IPS DF 6.9 (cell line): ENCODE data around the gene ESM1.
"Not testable (repeated sequence)": the region's sequence is repeated elsewhere in the genome, so short reads cannot be mapped to it uniquely, and the experiment has no call there.

Source experiments
- DNase-seq: peaks from one replicate; pipeline ENCODE4 v3.0.0-alpha.2; 2013; ENCODE audit warnings: low read depth, low spot score
- H3K27ac ChIP-seq: one replicate; pipeline ENCODE4 v1.5.1; 2013; ENCODE audit warnings: low read length, control low read depth
- H3K27me3 ChIP-seq: 2 replicates; pipeline ENCODE4 v1.6.1; 2013; ENCODE audit warnings: mild to moderate bottlenecking, low read length; ENCODE audit not compliant: control insufficient read depth, insufficient read depth
- H3K36me3 ChIP-seq: 2 replicates; pipeline ENCODE4 v1.6.1; 2013; ENCODE audit warnings: low read length; ENCODE audit not compliant: control insufficient read depth, insufficient read depth
- H3K4me1 ChIP-seq: 2 replicates; pipeline ENCODE4 v1.6.1; 2013; ENCODE audit warnings: low read length; ENCODE audit not compliant: control insufficient read depth, insufficient read depth
- H3K4me3 ChIP-seq: 2 replicates; pipeline ENCODE4 v1.5.1; 2013; ENCODE audit warnings: mild to moderate bottlenecking, low read length
- H3K9me3 ChIP-seq: 2 replicates; pipeline ENCODE4 v1.6.1; 2013; ENCODE audit warnings: low read length, inconsistent platforms; ENCODE audit not compliant: control insufficient read depth, insufficient read depth
- WGBS: extraction: QIAGEN DNeasy Blood & Tissue Kit; methylation state at CpG from one replicate; pipeline ENCODE4 v1.1.7; 2013; ENCODE audit warnings: mixed read lengths, missing lambda C conversion rate; ENCODE audit not compliant: insufficient read length, insufficient coverage; 5-methylcytosine and 5-hydroxymethylcytosine counted together

Gene ESM1, protein sequence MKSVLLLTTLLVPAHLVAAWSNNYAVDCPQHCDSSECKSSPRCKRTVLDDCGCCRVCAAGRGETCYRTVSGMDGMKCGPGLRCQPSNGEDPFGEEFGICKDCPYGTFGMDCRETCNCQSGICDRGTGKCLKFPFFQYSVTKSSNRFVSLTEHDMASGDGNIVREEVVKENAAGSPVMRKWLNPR

DNA sequence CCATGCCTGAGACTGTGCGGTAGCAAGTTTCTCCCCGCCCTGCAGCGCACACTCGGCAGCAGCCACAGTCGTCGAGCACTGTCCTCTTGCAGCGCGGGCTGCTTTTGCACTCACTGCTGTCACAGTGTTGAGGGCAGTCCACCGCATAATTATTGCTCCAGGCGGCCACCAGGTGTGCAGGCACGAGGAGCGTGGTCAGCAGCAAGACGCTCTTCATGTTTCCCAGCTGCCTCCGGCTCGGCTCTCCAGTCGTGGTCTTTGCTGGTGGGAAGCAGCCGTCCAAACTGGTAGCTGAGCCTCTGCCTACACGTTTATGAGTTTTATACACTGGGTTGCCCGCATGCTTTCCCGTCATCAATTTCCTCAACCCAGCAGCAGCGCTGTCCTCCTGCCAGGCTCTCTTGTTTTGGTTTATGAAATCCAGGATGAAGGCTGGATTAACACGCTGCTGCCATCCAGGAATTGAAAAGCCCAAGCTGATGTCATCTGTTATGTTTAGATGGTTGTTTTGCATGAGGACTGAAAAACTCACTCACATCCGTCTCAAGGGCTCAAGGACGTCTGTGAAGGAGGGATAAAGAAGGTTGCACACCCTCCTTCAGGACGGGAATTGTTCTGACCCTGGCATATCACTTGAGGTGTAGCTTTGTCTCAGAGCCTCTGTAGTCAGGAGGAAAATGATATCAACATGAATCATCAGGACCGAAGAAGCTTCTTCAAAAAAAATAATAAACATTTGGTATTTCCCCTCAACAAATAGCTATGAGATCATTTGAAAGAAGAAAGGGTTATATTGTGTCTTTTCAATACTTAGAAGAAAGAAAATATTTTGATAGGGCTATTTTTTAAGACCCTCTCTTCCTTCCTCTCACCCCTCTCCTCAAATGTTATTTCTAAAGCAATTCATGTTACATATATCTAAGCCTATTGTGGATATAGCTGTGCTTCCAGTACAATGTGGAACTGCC lies at the start of gene ESM1:
Gene ESM1 (minus strand): TSS at position 293 of the 968 bp plus-strand sequence. CDS start 76 bp downstream, at position 217.
- Histone ChIP-seq H3K9me3 (no peaks in the 10 kb centered on the region), H3K4me3 (no peak within 1 kb of the TSS), H3K27ac (no peak within 1 kb of the TSS), H3K36me3 (no peaks in the 10 kb centered on the region), H3K27me3 (no peaks in the 10 kb centered on the region), H3K4me1 (0 out of 2 replicates have a peak, but pooled peaks cover 4% of the 10 kb centered on the region)
- DNase-seq = no peak
- no CpG with 5 or more reads among the region's 26 CpGs for WGBS

DNA sequence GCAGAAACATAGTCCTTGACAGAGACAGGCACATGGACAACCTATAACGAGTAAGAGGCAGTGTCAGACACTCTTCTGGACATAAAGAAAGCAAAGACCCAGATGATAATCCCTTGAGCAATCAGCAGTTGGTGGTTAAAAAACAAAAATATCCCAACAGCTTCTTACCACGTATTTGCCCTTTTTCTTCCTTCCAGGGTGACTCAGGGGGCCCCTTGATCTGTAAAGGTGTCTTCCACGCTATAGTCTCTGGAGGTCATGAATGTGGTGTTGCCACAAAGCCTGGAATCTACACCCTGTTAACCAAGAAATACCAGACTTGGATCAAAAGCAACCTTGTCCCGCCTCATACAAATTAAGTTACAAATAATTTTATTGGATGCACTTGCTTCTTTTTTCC lies 48.2 kb upstream of the ESM1 start:
- peaks cover 3% of the 10 kb centered on the region; the same call in 1 of the 2 replicates for H3K4me1 ChIP-seq
- no CpG with 5 or more reads among the region's 4 CpGs for WGBS
- no peak overlapping the region for H3K4me3 ChIP-seq
- H3K9me3 ChIP-seq = no peaks in the 10 kb centered on the region
- H3K27me3 ChIP-seq = no peaks in the 10 kb centered on the region
- H3K27ac ChIP-seq = no peak overlapping the region
- no peak for DNase-seq
- no peaks in the 10 kb centered on the region for H3K36me3 ChIP-seq

DNA sequence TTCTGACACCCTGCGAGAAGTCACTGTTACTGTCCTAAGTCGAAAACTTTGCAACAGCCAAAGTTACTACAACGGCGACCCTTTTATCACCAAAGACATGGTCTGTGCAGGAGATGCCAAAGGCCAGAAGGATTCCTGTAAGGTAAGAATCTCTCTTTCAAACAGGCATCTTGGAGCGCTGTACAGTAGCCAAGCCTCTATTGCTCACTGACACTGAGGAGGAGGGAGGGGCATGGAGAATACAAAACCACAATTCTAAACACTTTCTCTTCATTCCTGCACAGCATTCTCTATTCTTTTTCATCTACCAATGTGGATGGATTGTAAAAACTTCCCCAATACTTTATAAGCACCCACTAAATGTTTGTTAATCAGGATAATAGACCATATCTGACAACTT lies 46.1 kb upstream of the ESM1 start:
- no peaks in the 10 kb centered on the region for H3K36me3 ChIP-seq
- no peak overlapping the region for H3K27ac ChIP-seq
- H3K9me3 ChIP-seq = no peaks in the 10 kb centered on the region
- H3K27me3 ChIP-seq = no peaks in the 10 kb centered on the region
- H3K4me3 ChIP-seq = no peak overlapping the region
- DNase-seq = no peak
- no peaks in the 10 kb centered on the region for H3K4me1 ChIP-seq
- WGBS = no CpG with 5 or more reads among the region's 5 CpGs

DNA sequence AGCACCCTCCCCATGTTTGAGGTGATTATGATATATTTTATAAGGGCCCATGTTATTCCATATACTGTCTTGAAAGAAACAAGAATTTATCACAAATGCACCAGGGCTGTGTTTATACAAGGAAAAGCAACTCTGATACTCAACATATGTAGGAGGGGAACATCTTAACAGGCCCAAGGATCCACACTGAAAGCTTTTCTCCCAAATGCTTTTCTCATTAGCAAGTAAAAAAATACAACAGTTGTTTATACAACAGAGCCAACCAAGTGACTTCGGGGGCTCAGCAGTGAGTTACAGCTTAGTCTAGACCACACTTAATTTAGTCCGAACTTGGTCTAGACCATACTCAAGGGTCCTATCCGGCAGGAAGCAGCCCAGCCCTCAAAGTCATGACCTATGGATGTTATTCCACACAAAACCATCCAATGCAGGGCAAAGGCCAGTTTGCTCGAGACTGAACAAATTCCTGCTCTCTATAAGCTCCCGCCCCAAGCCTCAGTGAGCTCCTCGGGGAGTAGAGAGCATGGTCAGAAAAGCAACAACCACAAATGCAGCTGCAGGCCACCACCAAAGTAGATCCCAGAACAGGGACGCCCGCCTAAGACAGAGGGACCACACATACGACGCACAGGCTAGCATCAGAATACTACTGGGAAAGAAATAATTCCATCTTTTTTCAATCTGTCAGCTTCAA lies 45.4 kb upstream of the ESM1 start:
- Histone ChIP-seq H3K4me3 (no peak overlapping the region), H3K27me3 (no peaks in the 10 kb centered on the region), H3K36me3 (no peaks in the 10 kb centered on the region), H3K9me3 (no peaks in the 10 kb centered on the region), H3K27ac (no peak overlapping the region), H3K4me1 (no peaks in the 10 kb centered on the region)
- WGBS = no CpG with 5 or more reads among the region's 10 CpGs
- no peak for DNase-seq

DNA sequence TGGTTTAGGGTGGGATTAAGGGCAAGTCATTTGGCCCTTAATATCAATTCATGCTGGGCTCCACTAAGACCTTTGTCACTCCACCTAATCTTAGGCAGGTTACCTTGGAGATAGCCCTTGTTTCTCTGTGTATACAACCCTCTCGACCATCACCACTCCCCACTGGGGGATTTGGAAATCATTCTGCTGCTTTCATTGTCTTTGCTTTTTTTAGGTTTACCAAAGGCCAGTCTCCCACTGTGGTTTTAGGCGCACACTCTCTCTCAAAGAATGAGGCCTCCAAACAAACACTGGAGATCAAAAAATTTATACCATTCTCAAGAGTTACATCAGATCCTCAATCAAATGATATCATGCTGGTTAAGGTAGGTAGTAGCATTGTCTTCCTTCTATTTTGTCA lies 44.8 kb upstream of the ESM1 start:
- DNase-seq = no peak
- Histone ChIP-seq H3K27me3 (no peaks in the 10 kb centered on the region), H3K4me3 (no peak overlapping the region), H3K27ac (no peak overlapping the region), H3K4me1 (no peaks in the 10 kb centered on the region), H3K36me3 (no peaks in the 10 kb centered on the region), H3K9me3 (no peaks in the 10 kb centered on the region)
- WGBS = no CpG with 5 or more reads among the region's 2 CpGs

DNA sequence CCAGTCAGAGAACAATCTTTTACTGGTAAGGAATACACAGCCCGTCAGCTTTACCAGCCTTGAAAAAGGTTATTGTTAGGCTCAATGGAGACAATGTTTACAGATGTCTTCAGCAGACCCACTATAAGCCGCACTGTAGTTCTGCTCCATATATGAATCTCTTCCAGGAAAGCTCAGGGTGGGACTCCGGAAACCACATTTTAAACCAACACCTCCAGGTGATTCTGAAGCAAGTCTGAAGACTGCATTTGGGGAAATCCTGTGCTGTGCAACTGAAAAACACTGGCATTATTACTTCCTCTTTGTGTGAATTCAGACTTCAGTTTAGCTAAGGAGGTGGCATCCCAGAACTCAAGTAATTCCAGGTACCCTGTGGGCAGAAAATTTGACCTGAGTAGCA lies 42.2 kb upstream of the ESM1 start:
- no CpG with 5 or more reads among the region's 3 CpGs for WGBS
- no peak overlapping the region for H3K27ac ChIP-seq
- no peaks in the 10 kb centered on the region for H3K36me3 ChIP-seq
- no peak for DNase-seq
- no peak overlapping the region for H3K4me3 ChIP-seq
- H3K4me1 ChIP-seq = no peaks in the 10 kb centered on the region
- no peaks in the 10 kb centered on the region for H3K9me3 ChIP-seq
- H3K27me3 ChIP-seq = no peaks in the 10 kb centered on the region

DNA sequence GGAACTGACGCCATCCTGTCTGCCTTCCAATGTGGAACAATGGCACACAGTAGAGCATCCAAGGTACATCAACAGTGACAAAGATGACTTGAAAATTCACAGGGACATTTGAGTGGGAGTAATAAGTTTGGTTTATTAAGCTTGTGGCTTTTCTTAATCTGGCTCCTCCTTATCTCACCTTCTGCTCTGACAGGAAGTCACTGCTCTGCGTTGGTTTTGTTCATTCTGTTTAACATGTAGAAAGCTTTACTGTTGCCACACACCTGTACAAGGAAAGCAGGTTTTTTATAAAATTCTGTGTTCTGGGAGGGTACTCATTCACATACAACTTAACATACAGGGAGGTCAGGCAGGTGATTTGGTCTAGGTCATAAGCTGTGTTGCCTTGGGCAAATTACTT lies 37.1 kb upstream of the ESM1 start:
- DNase-seq = no peak
- no CpG with 5 or more reads among the region's 2 CpGs for WGBS
- no peak overlapping the region for H3K27ac ChIP-seq
- H3K36me3 ChIP-seq = no peaks in the 10 kb centered on the region
- H3K4me3 ChIP-seq = no peak overlapping the region
- H3K9me3 ChIP-seq = no peaks in the 10 kb centered on the region
- H3K27me3 ChIP-seq = no peaks in the 10 kb centered on the region
- no peaks in the 10 kb centered on the region for H3K4me1 ChIP-seq

DNA sequence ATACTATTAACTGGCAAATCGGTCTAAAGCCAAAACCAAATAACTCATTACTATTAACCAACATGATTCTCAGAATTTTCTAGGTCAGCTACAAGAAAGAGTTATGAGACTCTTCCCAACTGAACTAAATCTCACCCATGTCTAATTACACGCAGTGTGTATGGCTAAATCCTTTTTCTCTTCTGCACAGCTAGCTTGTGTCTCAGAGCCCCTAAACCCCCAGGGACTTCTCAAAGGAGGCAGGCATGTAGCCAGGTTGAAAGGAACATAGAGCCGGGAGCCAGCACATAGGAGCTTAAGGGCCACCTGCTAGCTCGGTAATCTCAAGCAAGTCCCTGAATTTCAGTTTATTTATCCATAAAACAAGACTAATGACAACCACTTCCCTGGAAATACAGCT lies 36.4 kb upstream of the ESM1 start:
- 100% methylated on average over 1 of the region's 4 CpGs for WGBS
- Histone ChIP-seq H3K4me1 (no peaks in the 10 kb centered on the region), H3K27ac (no peak overlapping the region), H3K9me3 (no peaks in the 10 kb centered on the region), H3K36me3 (no peaks in the 10 kb centered on the region), H3K4me3 (no peak overlapping the region), H3K27me3 (no peaks in the 10 kb centered on the region)
- DNase-seq = no peak

DNA sequence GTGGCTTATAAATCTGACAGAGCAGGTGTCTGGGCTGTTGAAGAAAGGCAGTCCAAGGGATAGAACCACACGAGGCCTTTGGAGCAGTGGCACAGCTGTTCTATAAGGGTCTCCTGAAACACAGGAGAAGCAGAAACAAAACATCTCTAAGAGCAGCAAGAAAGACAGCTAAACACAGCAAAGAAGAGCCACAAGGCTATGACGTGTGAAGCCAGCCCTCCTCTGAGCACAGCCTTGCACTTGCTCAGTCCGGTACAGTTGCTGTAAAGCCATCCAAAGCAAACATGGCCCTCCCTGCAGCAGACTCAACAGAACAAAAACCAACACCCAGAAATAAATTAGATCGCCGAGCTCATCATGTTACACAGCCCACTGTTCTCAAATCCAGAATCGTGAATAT lies 36.0 kb upstream of the ESM1 start:
- 100% methylated on average over 1 of the region's 6 CpGs for WGBS
- Histone ChIP-seq H3K27me3 (no peaks in the 10 kb centered on the region), H3K9me3 (no peaks in the 10 kb centered on the region), H3K4me1 (no peaks in the 10 kb centered on the region), H3K4me3 (no peak overlapping the region), H3K36me3 (no peaks in the 10 kb centered on the region), H3K27ac (no peak overlapping the region)
- DNase-seq = no peak

DNA sequence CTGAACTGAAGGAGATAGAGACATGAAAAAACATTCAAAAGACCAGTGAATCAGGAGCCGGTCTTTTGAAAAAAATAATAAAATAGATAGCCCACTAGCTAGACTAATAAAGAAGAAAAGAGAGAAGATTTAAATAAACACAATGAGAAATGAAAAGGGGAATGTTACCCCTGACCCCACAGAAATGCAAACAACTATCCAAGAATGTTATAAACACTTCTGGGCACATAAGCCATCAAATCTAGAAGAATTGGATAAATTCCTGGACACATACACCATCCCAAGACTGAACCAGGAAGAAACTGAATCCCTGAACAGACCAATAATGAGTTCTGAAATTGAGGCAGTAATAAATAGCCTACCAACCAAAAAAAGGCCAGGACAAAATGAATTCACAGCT lies 24.8 kb upstream of the ESM1 start:
- H3K4me1 ChIP-seq, H3K4me3 ChIP-seq, H3K36me3 ChIP-seq, DNase-seq, H3K27ac ChIP-seq, H3K9me3 ChIP-seq, H3K27me3 ChIP-seq: not testable (repeated sequence)
- no CpG with 5 or more reads among the region's 1 CpG for WGBS
